HG02642 (cell line): Measurements from ENCODE around the gene ZNF444.

Source experiments
- ATAC-seq: cut with Tn5 transposase; IDR thresholded peaks from one replicate; pipeline ENCODE4 v1.9.1; 2021; ENCODE audit warnings: mild to moderate bottlenecking; ENCODE audit not compliant: unreplicated experiment, poor library complexity

The ZNF444 gene

GRCh38 chr19:56106993-56107392 lies 34.1 kb upstream of the ZNF444 start:
- ATAC-seq = no peak

DNA sequence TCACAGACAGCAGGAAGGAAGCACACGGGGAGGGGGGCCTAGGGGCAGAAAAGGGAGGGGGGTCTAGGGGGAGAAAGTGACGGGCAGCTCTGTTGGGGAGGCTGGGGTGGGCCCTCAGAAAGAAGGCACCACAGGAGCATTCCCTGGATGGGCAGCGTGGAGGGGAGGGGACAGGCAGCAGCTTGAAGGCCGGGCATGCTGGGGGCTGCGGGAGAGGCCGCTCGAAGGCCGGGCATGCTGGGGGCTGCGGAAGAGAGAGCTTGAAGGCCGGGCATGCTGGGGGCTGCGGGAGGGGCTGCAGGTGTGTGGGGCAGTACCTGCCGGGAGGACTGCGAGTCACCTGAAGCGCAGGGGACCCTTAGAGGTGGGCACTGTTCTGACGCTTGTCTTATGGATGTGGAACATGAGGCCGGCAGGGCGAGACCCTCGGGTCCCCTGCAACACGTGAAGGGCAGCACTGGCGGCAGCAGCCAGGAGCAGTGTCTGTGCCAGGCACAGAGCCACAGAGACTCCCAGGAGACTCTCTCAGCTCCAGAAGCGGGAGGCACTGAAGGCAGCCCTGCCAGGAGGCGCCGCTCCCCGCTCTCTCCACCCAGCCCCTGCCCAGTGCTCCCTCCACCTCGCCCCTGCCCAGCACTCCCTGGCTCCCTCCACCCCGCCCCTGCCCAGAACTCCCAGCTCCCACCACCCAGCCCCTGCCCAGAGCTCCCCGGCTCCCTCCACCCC lies 33.3 kb upstream of the ZNF444 start:
- ATAC-seq = no peak

GRCh38 chr19:56108447-56109195 lies 32.5 kb upstream of the ZNF444 start:
- ATAC-seq = no peak

DNA sequence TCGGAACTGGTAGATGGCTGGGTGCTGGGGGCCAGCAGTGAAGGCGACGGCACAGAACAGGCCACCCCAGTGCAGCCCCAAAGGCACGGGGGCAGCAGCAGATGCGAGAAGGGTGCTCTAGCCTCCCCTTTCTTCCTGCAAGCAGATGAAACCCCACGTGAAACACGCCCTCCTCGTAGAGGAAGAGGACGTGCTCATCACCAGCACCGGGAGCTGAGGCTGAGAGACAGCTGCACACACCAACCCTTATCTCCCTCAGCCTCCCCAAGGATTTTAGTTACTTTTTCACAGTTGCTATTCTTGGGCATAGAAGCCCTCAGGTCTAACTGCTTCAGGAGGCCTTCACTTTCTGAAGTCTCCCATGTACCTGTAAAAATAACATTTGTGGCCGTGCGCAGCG lies 31.9 kb upstream of the ZNF444 start:
- no peak for ATAC-seq

GRCh38 chr19:56110515-56111448 lies 30.3 kb upstream of the ZNF444 start:
- ATAC-seq = no peak

DNA sequence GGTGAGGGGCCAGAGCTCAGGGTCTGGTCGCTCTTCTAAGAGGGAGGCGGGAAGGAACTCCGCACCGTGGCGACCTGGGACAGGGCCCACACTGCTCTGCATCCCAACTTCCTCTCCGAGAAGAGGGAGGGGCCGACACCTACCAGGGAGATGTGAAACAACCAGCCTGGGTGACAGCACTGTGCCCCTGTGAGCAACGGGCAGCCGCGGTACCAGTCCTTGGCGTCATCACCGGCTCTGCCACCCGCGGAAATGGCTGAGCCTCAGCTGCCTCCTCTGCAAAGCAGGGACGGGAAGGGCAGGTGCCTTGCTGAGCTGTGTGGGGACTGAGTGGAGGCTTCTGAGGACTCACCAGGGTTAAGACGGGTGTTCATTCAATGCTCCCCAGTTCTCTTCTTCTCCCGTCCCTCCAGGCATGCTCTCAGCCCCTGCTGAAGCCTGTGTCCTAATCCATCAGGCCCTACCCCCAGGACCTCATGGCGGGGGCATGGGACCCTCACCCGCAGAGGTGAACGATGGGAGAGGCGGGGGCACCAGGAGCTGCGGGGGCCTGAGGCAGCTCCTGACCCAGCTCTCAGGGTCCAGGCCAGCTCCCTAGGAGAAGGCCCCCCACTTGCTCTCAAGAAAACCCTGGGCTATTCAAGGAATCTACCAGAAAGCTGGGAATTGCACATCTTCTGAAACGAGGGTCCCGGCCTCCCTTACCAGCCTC lies 29.3 kb upstream of the ZNF444 start:
- ATAC-seq = peak; percentile 79

DNA sequence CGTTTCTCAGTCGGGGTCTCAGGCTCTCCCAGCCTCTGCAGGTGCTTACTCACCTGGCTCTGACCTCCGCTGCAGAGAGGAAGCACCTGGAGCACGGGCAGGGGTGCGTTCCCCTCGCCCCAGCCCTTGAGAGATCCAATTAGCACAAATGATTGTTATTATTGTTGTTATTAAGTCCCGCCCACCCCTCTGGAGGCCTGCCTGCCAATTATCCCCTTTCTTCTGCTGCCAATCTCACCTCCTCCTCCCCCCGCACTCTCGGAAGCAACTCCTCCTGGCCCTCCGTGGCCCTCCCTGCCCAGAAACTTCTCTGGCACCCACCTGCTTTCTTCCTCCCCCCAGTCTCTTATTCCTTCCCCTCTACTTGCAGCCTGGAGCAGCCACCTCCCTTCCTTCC lies 28.8 kb upstream of the ZNF444 start:
- ATAC-seq = no peak

DNA sequence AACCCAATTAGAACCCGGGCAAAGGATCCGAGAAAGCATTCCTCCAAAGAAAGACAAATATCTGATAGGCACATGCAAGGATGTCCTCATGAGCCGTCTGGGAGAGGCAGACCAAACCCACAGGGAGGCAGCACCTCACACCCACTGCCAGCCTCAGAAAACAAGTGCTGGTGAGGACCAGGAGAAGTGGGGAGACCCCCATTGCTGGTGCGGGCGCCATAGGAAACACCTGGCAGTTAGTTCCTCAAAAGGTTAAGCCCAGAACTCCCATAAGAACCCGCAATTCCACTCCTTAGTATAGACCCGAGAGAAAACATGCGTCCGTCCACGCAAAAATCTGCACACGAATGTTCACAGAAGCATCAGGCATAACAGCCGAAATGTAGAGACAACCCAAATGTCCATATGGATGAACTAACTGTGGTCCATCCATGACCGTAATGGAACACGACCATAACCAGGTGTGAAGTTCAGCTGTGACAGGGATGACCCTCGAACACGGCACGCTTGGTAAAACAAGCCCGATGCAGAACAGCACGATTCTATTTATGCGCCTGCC lies 27.9 kb upstream of the ZNF444 start:
- ATAC-seq = no peak

- ATAC-seq = no peak
Observed at GRCh38 chr19:56114051-56114777, 26.9 kb upstream of the ZNF444 start.

GRCh38 chr19:56114778-56115110 lies 26.3 kb upstream of the ZNF444 start:
- no peak for ATAC-seq

GRCh38 chr19:56115490-56115889 lies 25.6 kb upstream of the ZNF444 start:
- ATAC-seq = no peak

DNA sequence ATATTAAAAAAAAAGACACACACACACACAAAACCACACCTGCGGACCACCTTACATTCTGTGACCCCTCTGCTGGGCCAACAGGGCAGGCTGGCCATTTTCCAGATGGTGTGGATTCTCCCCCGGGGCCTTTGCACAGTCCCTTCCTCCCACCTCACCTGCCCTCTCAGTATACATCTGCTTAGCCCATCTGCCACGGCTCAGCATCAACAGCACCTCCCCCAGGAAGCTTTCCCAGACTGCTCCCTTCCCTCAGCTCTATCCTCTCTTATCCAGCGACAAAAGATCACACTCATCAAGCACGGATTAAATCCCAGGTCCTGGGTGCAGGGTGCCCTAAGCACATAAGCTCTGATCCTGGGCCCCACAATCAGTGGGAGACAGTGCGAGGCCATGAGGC lies 24.5 kb upstream of the ZNF444 start:
- ATAC-seq = no peak

- no peak for ATAC-seq
Observed at GRCh38 chr19:56117376-56117884, 23.7 kb upstream of the ZNF444 start.

- no peak for ATAC-seq
Observed at GRCh38 chr19:56117889-56118288, 23.2 kb upstream of the ZNF444 start.

- ATAC-seq = no peak
Observed at GRCh38 chr19:56118666-56119581, 22.2 kb upstream of the ZNF444 start.

DNA sequence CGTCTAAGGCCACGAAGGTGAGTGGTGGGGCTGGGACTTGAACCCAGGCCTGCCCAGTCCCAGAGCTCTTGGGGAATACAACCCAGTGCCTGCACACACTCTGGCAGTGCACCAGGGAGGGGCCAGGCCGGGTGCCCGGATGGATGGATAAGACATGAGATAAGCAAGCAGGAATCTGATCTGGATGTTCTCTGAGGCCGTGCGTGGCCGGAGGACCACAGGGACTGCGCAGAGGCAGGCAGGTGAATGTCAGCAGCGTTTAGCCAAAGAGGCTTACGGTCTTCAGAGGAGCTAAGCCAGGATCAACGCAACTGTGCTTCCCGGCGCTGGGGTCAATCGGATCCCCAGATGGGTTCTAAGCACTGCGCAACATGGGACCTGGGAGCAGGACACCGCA lies 21.5 kb upstream of the ZNF444 start:
- ATAC-seq = no peak

- no peak for ATAC-seq
Observed at GRCh38 chr19:56120002-56120370, 21.1 kb upstream of the ZNF444 start.
